OCI-LY1 (cell line): ENCODE measurements around the gene ABO.

Source experiments
- EZH2 ChIP-seq: fragments of 200-600 bp; sonication (generic), shearing (Covaris generic); IDR thresholded peaks from 2 replicates; pipeline ENCODE4 v1.8.0; 2017; ENCODE audit warnings: borderline replicate concordance, mixed run types, mild to moderate bottlenecking, antibody characterized with exemption, low read length, moderate library complexity, mixed read lengths
- TF ChIP-seq, protein P1 (sequence below): fragments of 200-600 bp; sonication (generic), shearing (Covaris generic); IDR thresholded peaks from 2 replicates; pipeline ENCODE4 v1.5.1; 2017; ENCODE audit warnings: mild to moderate bottlenecking, antibody characterized with exemption, low read length, moderate library complexity, mixed read lengths

DNA sequence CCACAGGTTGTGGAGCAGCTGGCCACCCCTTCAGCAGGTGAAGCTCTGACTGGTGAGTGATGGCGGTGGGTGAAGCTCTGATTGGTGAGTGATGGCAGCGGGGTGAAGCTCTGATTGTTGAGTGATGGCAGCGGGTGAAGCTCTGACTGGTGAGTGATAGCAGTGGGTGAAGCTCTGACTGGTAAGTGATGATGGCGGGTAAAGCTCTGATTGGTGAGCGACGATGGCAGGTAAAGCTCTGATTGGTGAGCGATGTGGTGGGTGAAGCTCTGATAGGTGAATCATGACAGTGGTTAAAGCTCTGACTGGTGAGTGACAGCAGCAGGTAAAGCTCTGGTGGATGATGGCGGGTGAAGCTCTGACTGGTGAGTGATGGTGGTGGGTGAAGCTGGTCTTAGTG is 9.4 kb upstream of the ABO start:
- TF ChIP-seq, protein P1, sequence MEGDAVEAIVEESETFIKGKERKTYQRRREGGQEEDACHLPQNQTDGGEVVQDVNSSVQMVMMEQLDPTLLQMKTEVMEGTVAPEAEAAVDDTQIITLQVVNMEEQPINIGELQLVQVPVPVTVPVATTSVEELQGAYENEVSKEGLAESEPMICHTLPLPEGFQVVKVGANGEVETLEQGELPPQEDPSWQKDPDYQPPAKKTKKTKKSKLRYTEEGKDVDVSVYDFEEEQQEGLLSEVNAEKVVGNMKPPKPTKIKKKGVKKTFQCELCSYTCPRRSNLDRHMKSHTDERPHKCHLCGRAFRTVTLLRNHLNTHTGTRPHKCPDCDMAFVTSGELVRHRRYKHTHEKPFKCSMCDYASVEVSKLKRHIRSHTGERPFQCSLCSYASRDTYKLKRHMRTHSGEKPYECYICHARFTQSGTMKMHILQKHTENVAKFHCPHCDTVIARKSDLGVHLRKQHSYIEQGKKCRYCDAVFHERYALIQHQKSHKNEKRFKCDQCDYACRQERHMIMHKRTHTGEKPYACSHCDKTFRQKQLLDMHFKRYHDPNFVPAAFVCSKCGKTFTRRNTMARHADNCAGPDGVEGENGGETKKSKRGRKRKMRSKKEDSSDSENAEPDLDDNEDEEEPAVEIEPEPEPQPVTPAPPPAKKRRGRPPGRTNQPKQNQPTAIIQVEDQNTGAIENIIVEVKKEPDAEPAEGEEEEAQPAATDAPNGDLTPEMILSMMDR = no peak
- no peak for TF ChIP-seq EZH2
